Gastrocnemius medialis (tissue), 4 donors: Measurements from ENCODE around the gene MARCHF9. TPM values are rescaled to one million over a fixed set of nuclear protein-coding genes. Genes with fewer than 3 reads are reported as not detected.

Experiments used
- ATAC-seq, 2 donors: fragments of 150-250 bp; one replicate each; pipeline ENCODE4 v1.9.1; 2016
- DNase-seq, 2 donors: peaks; one replicate each; pipeline ENCODE4 v3.0.0-alpha.2; 2019
- H3K27ac ChIP-seq, 4 donors: fragments of 200-600 bp; sonication (generic); 1 replicate in 1 of 4; 2 replicates in 3 of 4; pipeline ENCODE4 v1.5.1; 2016 to 2018; ENCODE audit warnings: mild to moderate bottlenecking in 2 of 4, moderate library complexity in 1 of 4
- H3K27me3 ChIP-seq, 3 donors: fragments of 200-600 bp; sonication (generic) in 2 of 3; 1 replicate in 1 of 3; 2 replicates in 2 of 3; pipeline versions ENCODE4 v1.5.1 to v1.6.0; 2016 to 2019; ENCODE audit warnings: mild to moderate bottlenecking in 1 of 3, moderate library complexity in 1 of 3
- H3K36me3 ChIP-seq, 2 donors: fragments of 200-600 bp; sonication (generic) in 1 of 2; one replicate each; pipeline ENCODE4 v1.5.1; 2017 to 2018
- H3K4me1 ChIP-seq, 2 donors: fragments of 200-600 bp; sonication (generic) in 1 of 2; one replicate each; pipeline ENCODE4 v1.5.1; 2016 to 2017; ENCODE audit warnings: mild to moderate bottlenecking in 2 of 2
- H3K4me3 ChIP-seq, 4 donors: fragments of 200-600 bp; sonication (generic) in 3 of 4; 1 replicate in 1 of 4; 2 replicates in 3 of 4; pipeline ENCODE4 v1.5.1; 2016 to 2019; ENCODE audit warnings: mild to moderate bottlenecking in 2 of 4
- H3K9me3 ChIP-seq, 3 donors: fragments of 200-600 bp; sonication (generic) in 2 of 3; 1 replicate in 1 of 3; 2 replicates in 2 of 3; pipeline ENCODE4 v1.5.1; 2016 to 2019
- POLR2A ChIP-seq, 2 donors: fragments of 450-650 bp; IDR thresholded peaks; one replicate each; pipeline ENCODE4 v1.6.1; 2017; ENCODE audit warnings: antibody characterized with exemption in 2 of 2, mild to moderate bottlenecking in 2 of 2, moderate library complexity in 2 of 2
- in situ Hi-C, 4 donors: fragments of 200-750 bp; cut with MboI; loops; one replicate each; pipeline versions ENCODE4 v1.15.0 to v1.8.0; 2017; ENCODE audit warnings: low sequenced_read_pairs in 4 of 4
- intact Hi-C: fragments of 100-400 bp; cut with DNase I; formaldehyde crosslinking; loops from one replicate; pipeline ENCODE4 v1.15.1; 2023; ENCODE audit warnings: low total_unique reads
- total RNA-seq, 4 donors: library from RNA; depleted of rRNA; stranded (reverse); fragments of >200 nt; gene quantifications; one replicate each; pipeline versions ENCODE4 v1.1.0 to v1.2.3, GENCODE V29; 2016
- TF ChIP-seq, protein P1 (sequence below), 5 experiments: fragments of 450-650 bp in 3 of 5; fragments of 200-600 bp in 2 of 5; sonication (generic) in 2 of 5; IDR thresholded peaks in 4 of 5; conservative IDR thresholded peaks in 1 of 5; 1 replicate in 4 of 5; 2 replicates in 1 of 5; pipeline ENCODE4 v1.5.1; 2016 to 2019; ENCODE audit warnings: antibody characterized with exemption in 5 of 5, mild to moderate bottlenecking in 3 of 5, moderate library complexity in 3 of 5

The MARCHF9 gene
- total RNA-seq, 4 donors from 2014 or later = 4.8 to 11.3 (median 7.9) TPM

DNA sequence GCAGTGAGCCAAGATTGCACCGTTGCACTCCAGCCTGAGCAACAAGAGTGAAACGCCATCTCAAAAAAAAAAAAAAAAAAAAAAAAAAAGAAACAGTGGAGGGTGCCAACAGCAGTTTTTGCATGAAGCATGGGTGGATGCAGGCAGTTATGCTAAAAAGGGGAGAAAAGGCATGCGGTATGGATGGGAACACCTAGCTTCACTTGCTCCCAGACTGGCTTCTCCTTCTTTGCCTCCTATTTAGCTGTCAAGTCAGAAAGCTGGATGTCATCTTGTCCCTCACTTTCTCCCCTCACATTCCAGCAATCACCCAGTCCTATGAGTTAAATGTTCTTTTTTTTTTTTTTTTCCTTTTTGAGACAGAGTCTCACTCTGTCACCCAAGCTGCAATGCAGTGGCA, 20.1 kb downstream of the MARCHF9 start:
- H3K9me3 ChIP-seq = no peaks in the 10 kb centered on the region
- H3K27me3 ChIP-seq = no peaks in the 10 kb centered on the region
- DNase-seq (no peak), ATAC-seq (no peak)
- intact Hi-C loops = no loop called here
- no peak overlapping the region for H3K4me3 ChIP-seq
- in situ Hi-C loops = no loop called here
- TF ChIP-seq POLR2A (IDR thresholded peaks at IDR 0.05) = no peak
- TF ChIP-seq, protein P1, sequence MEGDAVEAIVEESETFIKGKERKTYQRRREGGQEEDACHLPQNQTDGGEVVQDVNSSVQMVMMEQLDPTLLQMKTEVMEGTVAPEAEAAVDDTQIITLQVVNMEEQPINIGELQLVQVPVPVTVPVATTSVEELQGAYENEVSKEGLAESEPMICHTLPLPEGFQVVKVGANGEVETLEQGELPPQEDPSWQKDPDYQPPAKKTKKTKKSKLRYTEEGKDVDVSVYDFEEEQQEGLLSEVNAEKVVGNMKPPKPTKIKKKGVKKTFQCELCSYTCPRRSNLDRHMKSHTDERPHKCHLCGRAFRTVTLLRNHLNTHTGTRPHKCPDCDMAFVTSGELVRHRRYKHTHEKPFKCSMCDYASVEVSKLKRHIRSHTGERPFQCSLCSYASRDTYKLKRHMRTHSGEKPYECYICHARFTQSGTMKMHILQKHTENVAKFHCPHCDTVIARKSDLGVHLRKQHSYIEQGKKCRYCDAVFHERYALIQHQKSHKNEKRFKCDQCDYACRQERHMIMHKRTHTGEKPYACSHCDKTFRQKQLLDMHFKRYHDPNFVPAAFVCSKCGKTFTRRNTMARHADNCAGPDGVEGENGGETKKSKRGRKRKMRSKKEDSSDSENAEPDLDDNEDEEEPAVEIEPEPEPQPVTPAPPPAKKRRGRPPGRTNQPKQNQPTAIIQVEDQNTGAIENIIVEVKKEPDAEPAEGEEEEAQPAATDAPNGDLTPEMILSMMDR (IDR thresholded peaks at IDR 0.05 in 4 of 5, conservative IDR thresholded peaks at IDR 0.05 in 1 of 5) = no peak
- no peak overlapping the region for H3K27ac ChIP-seq
- H3K36me3 ChIP-seq = peaks cover 0 to 14% of the 10 kb centered on the region in 2 donors
- H3K4me1 ChIP-seq = peaks cover 15 to 19% of the 10 kb centered on the region in 2 donors

- H3K36me3 ChIP-seq = peaks cover 0 to 12% of the 10 kb centered on the region in 2 donors
- H3K27ac ChIP-seq = no peak overlapping the region
- TF ChIP-seq, protein P1 (IDR thresholded peaks at IDR 0.05 in 4 of 5, conservative IDR thresholded peaks at IDR 0.05 in 1 of 5) = no peak
- no peak for TF ChIP-seq POLR2A (IDR thresholded peaks at IDR 0.05)
- DNase-seq = no peak
- in situ Hi-C loops = no loop called here
- no peaks in the 10 kb centered on the region for H3K9me3 ChIP-seq
- no peaks in the 10 kb centered on the region for H3K27me3 ChIP-seq
- peaks cover 15 to 19% of the 10 kb centered on the region in 2 donors for H3K4me1 ChIP-seq
- ATAC-seq = no peak
- no peak overlapping the region for H3K4me3 ChIP-seq
- intact Hi-C loops = no loop called here
Measured at GRCh38 chr12:57775563-57776246, 20.8 kb downstream of the MARCHF9 start.

DNA sequence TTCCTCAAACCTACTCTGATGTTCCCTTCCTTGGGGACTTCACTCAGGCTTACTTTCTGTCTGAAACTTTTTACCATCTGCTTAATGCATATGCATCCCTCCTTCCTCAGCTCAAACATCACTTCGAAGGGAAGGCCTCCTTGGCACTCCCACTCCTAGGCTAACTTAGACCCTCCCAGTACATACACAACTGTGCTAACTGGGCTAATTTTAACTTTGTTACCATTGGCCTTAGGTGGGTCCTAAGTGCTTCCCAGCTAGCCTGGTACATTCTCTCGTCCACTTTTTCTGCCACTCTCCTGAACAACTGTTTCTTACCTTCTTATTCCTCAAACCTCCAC, 21.3 kb downstream of the MARCHF9 start:
- H3K4me1 ChIP-seq = peaks cover 11 to 15% of the 10 kb centered on the region in 2 donors
- ATAC-seq (no peak), DNase-seq (no peak)
- H3K4me3 ChIP-seq = no peak overlapping the region
- H3K27me3 ChIP-seq = no peaks in the 10 kb centered on the region
- H3K36me3 ChIP-seq = peaks cover 0 to 10% of the 10 kb centered on the region in 2 donors
- intact Hi-C loops (no loop called here), in situ Hi-C loops (no loop called here)
- H3K9me3 ChIP-seq = no peaks in the 10 kb centered on the region
- no peak overlapping the region for H3K27ac ChIP-seq
- TF ChIP-seq, protein P1 (IDR thresholded peaks at IDR 0.05 in 4 of 5, conservative IDR thresholded peaks at IDR 0.05 in 1 of 5) = no peak
- TF ChIP-seq POLR2A (IDR thresholded peaks at IDR 0.05) = no peak

- in situ Hi-C loops = no loop called here
- no peak for ATAC-seq
Measured at GRCh38 chr12:57777367-57777766, 22.5 kb downstream of the MARCHF9 start.

More at GRCh38 chr12:57777367-57777766, 22.5 kb downstream of the MARCHF9 start:
- intact Hi-C loops = no loop called here
- Histone ChIP-seq H3K27me3 (no peaks in the 10 kb centered on the region), H3K36me3 (peaks cover 0 to 10% of the 10 kb centered on the region in 2 donors), H3K9me3 (no peaks in the 10 kb centered on the region), H3K4me3 (no peak overlapping the region), H3K27ac (no peak overlapping the region), H3K4me1 (peaks cover 9 to 12% of the 10 kb centered on the region in 2 donors)
- TF ChIP-seq, protein P1 (IDR thresholded peaks at IDR 0.05 in 4 of 5, conservative IDR thresholded peaks at IDR 0.05 in 1 of 5) = no peak
- TF ChIP-seq POLR2A (IDR thresholded peaks at IDR 0.05) = no peak
- no peak for DNase-seq
